OCI-LY3 (cell line): ENCODE measurements around the gene EYA3.

Experiments
- H2AFZ ChIP-seq: fragments of 200-600, 300-600 bp; shearing (Covaris generic); 2 replicates; pipeline ENCODE4 v1.6.0; 2014; ENCODE audit warnings: antibody characterized with exemption, low read depth, low read length
- H3K27ac ChIP-seq: fragments of 200-600, 300-600 bp; sonication (generic); 2 replicates; pipeline ENCODE4 v1.5.1; 2014; ENCODE audit warnings: mild to moderate bottlenecking, low read length, moderate library complexity, mixed read lengths
- H3K27me3 ChIP-seq: fragments of 200-600, 300-600 bp; sonication (generic); 2 replicates; pipeline ENCODE4 v1.6.1; 2014; ENCODE audit warnings: low read depth, low read length, mixed read lengths
- H3K36me3 ChIP-seq: fragments of 200-600, 300-600 bp; sonication (generic); replicated peaks from 2 replicates; pipeline ENCODE3; 2014; ENCODE audit warnings: low read depth, low read length, mixed read lengths
- H3K4me1 ChIP-seq: fragments of 300-600, 200-600 bp; sonication (generic); 2 replicates; pipeline ENCODE4 v1.6.1; 2014; ENCODE audit warnings: low read length, mixed read lengths
- H3K4me2 ChIP-seq: fragments of 200-600, 300-600 bp; sonication (generic); 2 replicates; pipeline ENCODE4 v1.6.1; 2014; ENCODE audit warnings: low read length, mixed read lengths
- H3K4me3 ChIP-seq: fragments of 300-600, 200-600 bp; sonication (generic); 2 replicates; pipeline ENCODE4 v1.5.1; 2014; ENCODE audit warnings: antibody characterized with exemption, mild to moderate bottlenecking, low read length, moderate library complexity
- H3K79me2 ChIP-seq: fragments of 300-600, 200-600 bp; shearing (Covaris generic); 2 replicates; pipeline ENCODE4 v1.6.1; 2014; ENCODE audit warnings: mild to moderate bottlenecking, low read length, mixed read lengths
- H3K9ac ChIP-seq: fragments of 300-600, 200-600 bp; shearing (Covaris generic); 2 replicates; pipeline ENCODE4 v1.6.0; 2014; ENCODE audit warnings: mild to moderate bottlenecking, low read length, moderate library complexity
- H3K9me3 ChIP-seq: fragments of 200-600, 300-600 bp; shearing (Covaris generic); 2 replicates; pipeline ENCODE4 v1.6.1; 2014; ENCODE audit warnings: low read length, mixed read lengths; ENCODE audit not compliant: insufficient read depth
- H4K20me1 ChIP-seq: fragments of 200-600, 300-600 bp; sonication (generic); 2 replicates; pipeline ENCODE4 v1.6.1; 2016; ENCODE audit warnings: low read length, mixed read lengths; ENCODE audit not compliant: insufficient read depth
- CTCF ChIP-seq: fragments of 200-600, 300-600 bp; sonication (generic); IDR thresholded peaks from 2 replicates; pipeline ENCODE4 v1.5.1; 2014; ENCODE audit warnings: antibody characterized with exemption, low read length, low read depth
- EZH2phosphoT487 ChIP-seq: fragments of 200-600 bp; shearing (Covaris generic); IDR thresholded peaks from 2 replicates; pipeline ENCODE4 v1.6.1; 2018; ENCODE audit warnings: antibody characterized with exemption, mixed run types, low read depth

The EYA3 gene

GRCh38 chr1:27949027-27949426 lies 139.4 kb downstream of the EYA3 start:
- no peak overlapping the region for H3K4me2 ChIP-seq
- H3K9me3 ChIP-seq: no peaks in the 10 kb centered on the region
- no peak overlapping the region for H3K27ac ChIP-seq
- H2AFZ ChIP-seq: no peak overlapping the region
- H4K20me1 ChIP-seq: no peaks in the 10 kb centered on the region
- H3K27me3 ChIP-seq: no peaks in the 10 kb centered on the region
- H3K36me3 ChIP-seq: no peaks in the 10 kb centered on the region
- no peak for TF ChIP-seq CTCF
- no peak for TF ChIP-seq EZH2phosphoT487
- H3K9ac ChIP-seq: no peak overlapping the region
- no peaks in the 10 kb centered on the region for H3K79me2 ChIP-seq
- H3K4me1 ChIP-seq: no peaks in the 10 kb centered on the region
- no peak overlapping the region for H3K4me3 ChIP-seq

GRCh38 chr1:27945020-27945419 lies 143.4 kb downstream of the EYA3 start:
- H3K4me1 ChIP-seq: peaks cover 2% of the 10 kb centered on the region; the same call in 1 of the 2 replicates
- H3K27ac ChIP-seq: no peak overlapping the region
- H3K9ac ChIP-seq: no peak overlapping the region
- TF ChIP-seq EZH2phosphoT487 (no peak), CTCF (no peak)
- no peaks in the 10 kb centered on the region for H3K79me2 ChIP-seq
- no peaks in the 10 kb centered on the region for H3K9me3 ChIP-seq
- no peak overlapping the region for H3K4me3 ChIP-seq
- H4K20me1 ChIP-seq: no peaks in the 10 kb centered on the region
- no peak overlapping the region for H3K4me2 ChIP-seq
- no peak overlapping the region for H2AFZ ChIP-seq
- no peaks in the 10 kb centered on the region for H3K27me3 ChIP-seq
- H3K36me3 ChIP-seq: no peaks in the 10 kb centered on the region

GRCh38 chr1:27941671-27942540 lies 146.5 kb downstream of the EYA3 start:
- Histone ChIP-seq H3K4me3 (no peak overlapping the region), H3K9me3 (no peaks in the 10 kb centered on the region), H3K9ac (no peak overlapping the region), H3K36me3 (no peaks in the 10 kb centered on the region), H3K4me1 (peaks cover 3% of the 10 kb centered on the region; the same call in 1 of the 2 replicates), H4K20me1 (no peaks in the 10 kb centered on the region), H3K79me2 (no peaks in the 10 kb centered on the region), H3K4me2 (no peak overlapping the region), H3K27ac (no peak overlapping the region), H2AFZ (no peak overlapping the region), H3K27me3 (no peaks in the 10 kb centered on the region)
- TF ChIP-seq CTCF (no peak), EZH2phosphoT487 (no peak)

- Histone ChIP-seq H3K9me3 (no peaks in the 10 kb centered on the region), H3K4me1 (peaks cover 3% of the 10 kb centered on the region; the same call in 1 of the 2 replicates), H3K4me3 (no peak overlapping the region), H2AFZ (no peak overlapping the region), H3K36me3 (no peaks in the 10 kb centered on the region), H3K4me2 (no peak overlapping the region), H3K27me3 (no peaks in the 10 kb centered on the region), H4K20me1 (no peaks in the 10 kb centered on the region), H3K79me2 (no peaks in the 10 kb centered on the region), H3K9ac (no peak overlapping the region), H3K27ac (no peak overlapping the region)
- no peak for TF ChIP-seq CTCF
- TF ChIP-seq EZH2phosphoT487: no peak
Observed at GRCh38 chr1:27940870-27941560, 147.4 kb downstream of the EYA3 start.
